ENCODE data around the gene P2RX4. TPM values are rescaled to one million over a fixed set of nuclear protein-coding genes. Genes with fewer than 3 reads are reported as not detected.

The P2RX4 gene
- total and polyA plus RNA-seq, 3 donors from 2014 or later = 20.2 to 50.0 (median 36.0) TPM

DNA sequence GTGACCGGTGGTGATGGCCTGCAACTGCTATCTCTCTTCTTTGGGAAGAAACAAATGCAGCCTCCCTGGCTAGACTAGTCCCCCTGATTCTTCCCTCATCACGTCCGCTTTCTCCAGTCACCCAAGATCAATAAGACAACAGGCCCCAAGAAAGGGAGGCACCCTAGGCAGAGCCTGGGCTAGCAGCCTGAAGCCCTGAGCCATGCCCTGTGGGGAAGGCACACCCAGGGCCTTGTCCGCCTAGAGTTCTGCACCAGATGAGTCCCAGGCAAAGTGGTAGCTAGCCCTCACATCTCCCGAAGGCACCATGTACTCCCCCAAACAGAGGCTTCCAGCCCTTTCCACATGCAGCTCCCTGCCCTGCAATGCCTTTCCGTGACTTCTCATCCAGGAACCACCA, 51.5 kb downstream of the P2RX4 start:
- H3K36me3 ChIP-seq (ENCODE audit: low read depth, missing control alignments) = no peaks in the 10 kb centered on the region
- no peak overlapping the region for H3K27ac ChIP-seq
- intact Hi-C loops (cut with DNase I; ENCODE audit: low total_unique reads) = no loop called here
- TF ChIP-seq POLR2A (IDR thresholded peaks at IDR 0.05) = no peak
- TF ChIP-seq, protein P1, sequence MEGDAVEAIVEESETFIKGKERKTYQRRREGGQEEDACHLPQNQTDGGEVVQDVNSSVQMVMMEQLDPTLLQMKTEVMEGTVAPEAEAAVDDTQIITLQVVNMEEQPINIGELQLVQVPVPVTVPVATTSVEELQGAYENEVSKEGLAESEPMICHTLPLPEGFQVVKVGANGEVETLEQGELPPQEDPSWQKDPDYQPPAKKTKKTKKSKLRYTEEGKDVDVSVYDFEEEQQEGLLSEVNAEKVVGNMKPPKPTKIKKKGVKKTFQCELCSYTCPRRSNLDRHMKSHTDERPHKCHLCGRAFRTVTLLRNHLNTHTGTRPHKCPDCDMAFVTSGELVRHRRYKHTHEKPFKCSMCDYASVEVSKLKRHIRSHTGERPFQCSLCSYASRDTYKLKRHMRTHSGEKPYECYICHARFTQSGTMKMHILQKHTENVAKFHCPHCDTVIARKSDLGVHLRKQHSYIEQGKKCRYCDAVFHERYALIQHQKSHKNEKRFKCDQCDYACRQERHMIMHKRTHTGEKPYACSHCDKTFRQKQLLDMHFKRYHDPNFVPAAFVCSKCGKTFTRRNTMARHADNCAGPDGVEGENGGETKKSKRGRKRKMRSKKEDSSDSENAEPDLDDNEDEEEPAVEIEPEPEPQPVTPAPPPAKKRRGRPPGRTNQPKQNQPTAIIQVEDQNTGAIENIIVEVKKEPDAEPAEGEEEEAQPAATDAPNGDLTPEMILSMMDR (IDR thresholded peaks at IDR 0.05) = no peak
- 81 to 82% methylated on average over 4 to 6 of the region's 6 CpGs for WGBS, 2 donors
- H3K9me3 ChIP-seq = no peaks in the 10 kb centered on the region
- no peak overlapping the region for H3K4me3 ChIP-seq
- no peaks in the 10 kb centered on the region for H3K27me3 ChIP-seq
- DNase-seq = no peak
- H3K4me1 ChIP-seq = no peaks in the 10 kb centered on the region

DNA sequence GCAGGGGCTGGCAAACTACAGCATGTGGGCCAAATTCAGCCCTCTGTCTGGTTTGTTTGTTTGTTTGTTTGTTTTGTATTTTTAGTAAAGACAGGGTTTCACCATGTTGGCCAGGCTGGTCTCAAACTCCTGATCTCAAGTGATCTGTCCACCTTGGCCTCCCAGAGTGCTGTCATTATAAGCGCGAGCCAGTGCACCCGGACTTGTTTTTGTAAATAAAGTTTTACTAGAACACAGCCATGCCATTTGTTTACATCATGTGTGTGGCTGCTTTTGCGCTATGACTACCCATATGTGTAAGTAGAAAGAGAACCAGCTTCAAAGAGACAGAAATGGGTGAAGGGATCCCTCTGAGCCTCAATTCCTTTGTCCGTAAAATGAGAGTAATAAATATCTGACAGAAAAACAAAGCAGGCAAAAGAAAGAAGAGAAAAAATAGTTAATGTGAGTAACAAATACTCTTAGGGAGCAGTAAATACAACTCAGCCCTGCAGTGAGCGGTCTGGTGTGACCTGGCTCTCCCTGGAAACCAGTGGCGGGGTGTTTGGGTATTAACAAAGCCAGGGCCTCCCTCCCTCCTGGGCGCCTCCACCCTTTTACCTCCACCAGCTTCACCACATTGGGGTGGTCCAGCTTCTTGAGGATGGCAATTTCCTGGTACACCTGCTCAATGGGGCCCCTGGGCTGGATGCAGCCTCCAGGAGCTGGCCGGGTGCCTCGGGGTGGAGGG, 53.4 kb downstream of the P2RX4 start:
- no peaks in the 10 kb centered on the region for H3K9me3 ChIP-seq
- H3K36me3 ChIP-seq (ENCODE audit: low read depth, missing control alignments) = no peaks in the 10 kb centered on the region
- no peak overlapping the region for H3K27ac ChIP-seq
- TF ChIP-seq, protein P1 (IDR thresholded peaks at IDR 0.05) = no peak
- no peak for TF ChIP-seq POLR2A (IDR thresholded peaks at IDR 0.05)
- H3K4me1 ChIP-seq = no peaks in the 10 kb centered on the region
- WGBS, 2 donors = 92 to 93% methylated on average over 8 to 10 of the region's 10 CpGs
- DNase-seq = no peak
- H3K27me3 ChIP-seq = no peaks in the 10 kb centered on the region
- H3K4me3 ChIP-seq = no peak overlapping the region
- intact Hi-C loops (cut with DNase I; ENCODE audit: low total_unique reads) = no loop called here

DNA sequence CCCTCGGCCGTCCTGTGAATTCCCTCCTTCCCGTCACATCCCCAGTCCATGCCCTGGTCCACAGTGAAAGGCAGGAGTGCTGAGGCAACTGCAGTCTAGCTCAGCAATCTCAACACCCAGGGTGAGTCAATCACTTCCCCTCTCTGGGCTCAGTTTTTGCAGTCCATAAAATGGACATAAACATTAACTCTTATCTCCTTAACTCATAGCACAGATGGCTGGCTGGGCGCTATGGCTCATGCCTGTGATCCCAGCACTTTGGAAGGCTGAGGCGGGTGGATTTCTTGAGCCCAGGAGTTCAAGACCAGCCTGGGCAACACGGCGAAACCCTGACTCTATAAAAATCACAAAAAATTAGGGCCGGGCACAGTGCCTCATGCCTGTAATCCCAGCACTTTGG, 54.2 kb downstream of the P2RX4 start:
- Histone ChIP-seq H3K4me1 (no peaks in the 10 kb centered on the region), H3K4me3 (no peak overlapping the region), H3K27me3 (no peaks in the 10 kb centered on the region), H3K9me3 (no peaks in the 10 kb centered on the region), H3K36me3 (ENCODE audit: low read depth, missing control alignments) (no peaks in the 10 kb centered on the region), H3K27ac (no peak overlapping the region)
- no peak for TF ChIP-seq POLR2A (IDR thresholded peaks at IDR 0.05)
- TF ChIP-seq, protein P1 (IDR thresholded peaks at IDR 0.05) = no peak
- no peak for DNase-seq
- intact Hi-C loops (cut with DNase I; ENCODE audit: low total_unique reads) = no loop called here
- WGBS, 2 donors = 78 to 91% methylated on average over 8 of the region's 8 CpGs

DNA sequence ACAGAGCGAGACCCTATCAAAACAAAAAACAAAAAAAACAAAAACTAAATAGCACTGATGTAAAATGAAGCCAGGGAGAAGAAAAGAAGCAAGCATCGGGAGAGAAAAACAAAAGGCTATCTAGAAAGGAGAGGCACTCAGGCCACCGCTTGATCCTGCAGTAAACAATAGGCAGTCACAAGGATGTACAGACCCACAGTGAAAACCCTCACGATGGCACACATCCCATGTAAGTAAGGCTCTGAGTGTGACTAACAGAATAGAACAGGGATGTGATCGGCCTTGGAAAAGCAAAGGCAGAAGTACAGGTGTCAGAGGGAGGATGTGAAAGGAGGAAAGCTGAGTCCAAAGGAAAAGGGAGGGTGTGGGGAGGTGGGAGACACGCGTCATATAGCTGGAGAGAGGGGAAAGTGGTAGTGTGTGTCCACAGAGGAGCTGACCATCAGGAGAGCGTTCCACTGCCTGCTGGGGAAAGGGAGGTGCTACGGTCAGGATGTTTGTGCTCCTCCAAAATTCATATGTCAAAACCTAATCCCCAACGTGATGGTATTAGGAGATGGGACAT, 55.1 kb downstream of the P2RX4 start:
- intact Hi-C loops (cut with DNase I; ENCODE audit: low total_unique reads) = no loop called here
- Histone ChIP-seq H3K9me3 (no peaks in the 10 kb centered on the region), H3K4me3 (no peak overlapping the region), H3K27me3 (no peaks in the 10 kb centered on the region), H3K36me3 (ENCODE audit: low read depth, missing control alignments) (no peaks in the 10 kb centered on the region), H3K4me1 (no peaks in the 10 kb centered on the region), H3K27ac (no peak overlapping the region)
- DNase-seq = no peak
- TF ChIP-seq, protein P1 (IDR thresholded peaks at IDR 0.05) = no peak
- no peak for TF ChIP-seq POLR2A (IDR thresholded peaks at IDR 0.05)
- 82 to 84% methylated on average over 10 of the region's 10 CpGs for WGBS, 2 donors

DNA sequence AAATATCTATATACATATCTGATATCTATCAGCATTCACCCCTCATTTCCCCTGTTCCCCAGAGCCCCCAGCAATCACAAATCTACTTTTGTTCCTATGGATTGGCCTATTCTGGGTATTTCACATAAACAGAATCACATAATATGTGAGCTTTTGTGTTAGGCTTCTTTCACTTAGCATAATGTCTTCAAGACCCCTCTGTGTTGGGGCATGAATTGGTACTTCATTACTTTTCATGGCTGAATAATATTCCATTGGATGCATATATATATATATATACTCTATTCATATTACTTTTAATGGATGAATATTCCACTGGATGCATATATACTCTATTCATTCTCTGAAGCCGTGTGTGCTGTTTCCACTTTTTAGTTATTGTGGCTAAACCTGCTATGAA, 57.9 kb downstream of the P2RX4 start:
- intact Hi-C loops (cut with DNase I; ENCODE audit: low total_unique reads) = no loop called here
- Histone ChIP-seq H3K27ac (no peak overlapping the region), H3K9me3 (no peaks in the 10 kb centered on the region), H3K4me1 (no peaks in the 10 kb centered on the region), H3K4me3 (no peak overlapping the region), H3K36me3 (ENCODE audit: low read depth, missing control alignments) (no peaks in the 10 kb centered on the region), H3K27me3 (no peaks in the 10 kb centered on the region)
- no peak for TF ChIP-seq POLR2A (IDR thresholded peaks at IDR 0.05)
- TF ChIP-seq, protein P1 (IDR thresholded peaks at IDR 0.05) = no peak
- DNase-seq = no peak
- 88 to 96% methylated on average over 1 of the region's 1 CpG for WGBS, 2 donors
